Calu3 (cell line): ENCODE data around the gene CACNA1C. TPM values are rescaled to one million over a fixed set of nuclear protein-coding genes. Genes with fewer than 3 reads are reported as not detected.

Experiments
- BruUV-seq: library from RNA; stranded (reverse); fragments of 400-500 nt; replicated peaks from 2 replicates; lab custom pipeline; 2021; lab: Mats Ljungman, UMichigan
- CTCF ChIA-PET: fragments of 300-600 bp; sonication (Branson Sonifier 250); formaldehyde crosslinking; loops from one replicate; lab custom pipeline; 2022; ENCODE audit warnings: antibody characterized with exemption; lab: Charles Lee
- DNase-seq: peaks from one replicate; pipeline ENCODE4 v3.0.0; 2022
- H3K27ac Mint-ChIP-seq: one replicate; pipeline ENCODE4 v1.8.0; 2022; ENCODE audit warnings: mixed read lengths; ENCODE audit not compliant: unreplicated experiment
- H3K27me3 Mint-ChIP-seq: one replicate; pipeline ENCODE4 v1.8.0; 2022; ENCODE audit warnings: mixed read lengths; ENCODE audit not compliant: unreplicated experiment
- H3K36me3 Mint-ChIP-seq: one replicate; pipeline ENCODE4 v1.8.0; 2022; ENCODE audit warnings: mild to moderate bottlenecking, moderate library complexity, mixed read lengths; ENCODE audit not compliant: insufficient read depth, unreplicated experiment
- H3K4me1 Mint-ChIP-seq: one replicate; pipeline ENCODE4 v1.8.0; 2022; ENCODE audit warnings: mild to moderate bottlenecking, low read depth, mixed read lengths; ENCODE audit not compliant: unreplicated experiment
- H3K4me3 Mint-ChIP-seq: one replicate; pipeline ENCODE4 v1.8.0; 2022; ENCODE audit warnings: mild to moderate bottlenecking, low read depth, moderate library complexity, mixed read lengths; ENCODE audit not compliant: unreplicated experiment
- H3K9me3 Mint-ChIP-seq: one replicate; pipeline ENCODE4 v1.8.0; 2022; ENCODE audit warnings: low read depth, mixed read lengths; ENCODE audit not compliant: unreplicated experiment
- intact Hi-C: fragments of 100-400 bp; cut with micrococcal nuclease; formaldehyde crosslinking; loops from one replicate; pipeline ENCODE4 v1.10.0; 2022; ENCODE audit not compliant: unreplicated experiment
- total RNA-seq: library from RNA; stranded (reverse); gene quantifications from 2 replicates; pipeline ENCODE4 v1.2.3, GENCODE V29; 2022
- TF ChIP-seq, protein P1 (sequence below): fragments of 200-600 bp; IDR thresholded peaks from one replicate; pipeline ENCODE4 v1.8.0; 2022; ENCODE audit warnings: antibody characterized with exemption; ENCODE audit not compliant: unreplicated experiment

Gene CACNA1C
- total RNA-seq, 1 experiment from 2014 or later: not detected

DNA sequence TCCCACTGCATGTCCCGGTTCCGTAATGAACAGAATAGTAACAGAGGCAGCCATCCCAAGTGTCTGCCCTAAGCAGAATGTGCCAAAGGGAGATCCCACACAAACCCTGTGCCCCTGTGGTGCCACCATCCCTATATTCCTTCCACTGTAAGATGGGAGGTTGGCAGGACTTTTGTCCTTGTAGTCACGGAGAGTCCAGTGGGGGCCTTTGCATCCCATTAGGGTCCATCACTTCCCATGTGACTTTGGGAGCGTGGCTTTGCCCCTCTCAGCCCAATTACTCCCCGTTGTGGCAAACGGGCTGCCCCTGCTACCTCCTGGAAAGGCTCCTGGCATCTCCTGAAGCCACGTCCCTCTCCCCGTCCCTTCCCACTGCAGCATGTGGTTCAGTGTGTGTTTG, 552.5 kb downstream of the CACNA1C start:
- no peak overlapping the region for H3K27ac Mint-ChIP-seq
- DNase-seq: no peak
- no peak overlapping the region for H3K4me3 Mint-ChIP-seq
- H3K9me3 Mint-ChIP-seq: no peaks in the 10 kb centered on the region
- H3K36me3 Mint-ChIP-seq: no peaks in the 10 kb centered on the region
- CTCF ChIA-PET: no interaction called here
- TF ChIP-seq, protein P1, sequence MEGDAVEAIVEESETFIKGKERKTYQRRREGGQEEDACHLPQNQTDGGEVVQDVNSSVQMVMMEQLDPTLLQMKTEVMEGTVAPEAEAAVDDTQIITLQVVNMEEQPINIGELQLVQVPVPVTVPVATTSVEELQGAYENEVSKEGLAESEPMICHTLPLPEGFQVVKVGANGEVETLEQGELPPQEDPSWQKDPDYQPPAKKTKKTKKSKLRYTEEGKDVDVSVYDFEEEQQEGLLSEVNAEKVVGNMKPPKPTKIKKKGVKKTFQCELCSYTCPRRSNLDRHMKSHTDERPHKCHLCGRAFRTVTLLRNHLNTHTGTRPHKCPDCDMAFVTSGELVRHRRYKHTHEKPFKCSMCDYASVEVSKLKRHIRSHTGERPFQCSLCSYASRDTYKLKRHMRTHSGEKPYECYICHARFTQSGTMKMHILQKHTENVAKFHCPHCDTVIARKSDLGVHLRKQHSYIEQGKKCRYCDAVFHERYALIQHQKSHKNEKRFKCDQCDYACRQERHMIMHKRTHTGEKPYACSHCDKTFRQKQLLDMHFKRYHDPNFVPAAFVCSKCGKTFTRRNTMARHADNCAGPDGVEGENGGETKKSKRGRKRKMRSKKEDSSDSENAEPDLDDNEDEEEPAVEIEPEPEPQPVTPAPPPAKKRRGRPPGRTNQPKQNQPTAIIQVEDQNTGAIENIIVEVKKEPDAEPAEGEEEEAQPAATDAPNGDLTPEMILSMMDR: no peak
- H3K4me1 Mint-ChIP-seq: peaks cover 8% of the 10 kb centered on the region
- intact Hi-C loops: no loop called here
- H3K27me3 Mint-ChIP-seq: peaks cover 89% of the 10 kb centered on the region
- no TSS peak for BruUV-seq

DNA sequence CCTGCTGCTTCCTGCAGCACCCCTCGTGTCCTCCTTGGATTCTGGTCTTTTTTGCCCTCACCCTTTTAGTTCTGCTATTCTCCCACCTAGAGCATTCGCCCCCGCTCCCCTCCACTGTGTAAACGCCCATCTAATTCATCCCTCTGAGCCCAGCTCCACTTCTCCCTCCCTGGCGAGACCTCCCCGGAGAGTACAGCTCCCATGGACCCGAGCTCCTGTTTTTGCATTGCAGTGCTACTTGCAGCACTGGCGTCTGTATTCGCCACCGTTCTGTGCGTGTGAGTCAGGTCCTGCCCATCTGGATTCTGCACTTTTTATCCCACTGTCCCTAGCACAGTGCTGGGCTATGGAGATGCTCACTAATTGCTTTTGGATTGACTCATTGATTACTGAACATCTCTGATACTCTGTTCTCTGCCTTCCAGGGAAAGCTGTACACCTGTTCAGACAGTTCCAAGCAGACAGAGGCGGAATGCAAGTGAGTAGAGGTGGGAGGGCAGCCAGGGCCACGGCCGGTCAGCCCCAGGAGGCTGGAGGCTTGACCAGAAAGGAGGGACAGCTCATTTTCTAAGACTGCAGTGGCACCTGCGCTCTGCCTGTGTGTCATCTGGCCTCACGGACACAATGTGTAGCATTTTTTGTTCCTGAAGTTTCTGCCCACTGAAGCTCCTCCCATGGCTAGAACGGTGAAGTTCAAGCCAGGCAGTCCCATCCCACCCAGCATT, 553.6 kb downstream of the CACNA1C start:
- H3K27me3 Mint-ChIP-seq: peaks cover 94% of the 10 kb centered on the region
- no peaks in the 10 kb centered on the region for H3K9me3 Mint-ChIP-seq
- peaks cover 8% of the 10 kb centered on the region for H3K4me1 Mint-ChIP-seq
- TF ChIP-seq, protein P1: no peak
- no peak for DNase-seq
- intact Hi-C loops: no loop called here
- no TSS peak for BruUV-seq
- no peak overlapping the region for H3K27ac Mint-ChIP-seq
- H3K4me3 Mint-ChIP-seq: no peak overlapping the region
- CTCF ChIA-PET: no interaction called here
- H3K36me3 Mint-ChIP-seq: no peaks in the 10 kb centered on the region

GRCh38 chr12:2607881-2608607, 555.3 kb downstream of the CACNA1C start:
- no TSS peak for BruUV-seq
- Mint-ChIP-seq H3K27ac (no peak overlapping the region), H3K4me3 (no peak overlapping the region), H3K9me3 (no peaks in the 10 kb centered on the region), H3K4me1 (peaks cover 8% of the 10 kb centered on the region), H3K36me3 (no peaks in the 10 kb centered on the region), H3K27me3 (peaks cover 97% of the 10 kb centered on the region)
- TF ChIP-seq, protein P1: no peak
- intact Hi-C loops: no loop called here
- no peak for DNase-seq
- CTCF ChIA-PET: no interaction called here

DNA sequence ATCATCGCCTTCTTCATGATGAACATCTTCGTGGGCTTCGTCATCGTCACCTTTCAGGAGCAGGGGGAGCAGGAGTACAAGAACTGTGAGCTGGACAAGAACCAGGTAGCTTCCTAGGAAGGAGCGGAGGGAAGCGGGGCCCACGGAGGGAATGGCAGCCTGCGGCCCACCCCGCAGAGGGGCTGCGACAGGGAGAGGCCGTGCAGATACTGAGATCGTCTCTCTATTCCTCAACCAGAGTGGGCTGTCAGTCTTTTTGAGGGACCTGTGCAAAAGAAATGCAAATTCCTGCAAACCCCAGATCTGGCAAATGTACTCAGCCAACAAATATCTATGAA, 555.8 kb downstream of the CACNA1C start:
- CTCF ChIA-PET: no interaction called here
- intact Hi-C loops: no loop called here
- DNase-seq: no peak
- TF ChIP-seq, protein P1: no peak
- H3K36me3 Mint-ChIP-seq: no peaks in the 10 kb centered on the region
- H3K4me3 Mint-ChIP-seq: no peak overlapping the region
- H3K27ac Mint-ChIP-seq: no peak overlapping the region
- H3K27me3 Mint-ChIP-seq: peaks cover 97% of the 10 kb centered on the region
- no peaks in the 10 kb centered on the region for H3K9me3 Mint-ChIP-seq
- BruUV-seq: no TSS peak
- H3K4me1 Mint-ChIP-seq: peaks cover 8% of the 10 kb centered on the region
